GM19240 (cell line): ENCODE data around the gene PRPH.
"Not testable (repeated sequence)": the region's sequence is repeated elsewhere in the genome, so short reads cannot be mapped to it uniquely, and the experiment has no call there.

ENCODE experiments used
- DNase-seq: peaks from one replicate; pipeline ENCODE4 v3.0.0; 2011; ENCODE audit warnings: low spot score; ENCODE audit not compliant: insufficient read length

PRPH gene

DNA sequence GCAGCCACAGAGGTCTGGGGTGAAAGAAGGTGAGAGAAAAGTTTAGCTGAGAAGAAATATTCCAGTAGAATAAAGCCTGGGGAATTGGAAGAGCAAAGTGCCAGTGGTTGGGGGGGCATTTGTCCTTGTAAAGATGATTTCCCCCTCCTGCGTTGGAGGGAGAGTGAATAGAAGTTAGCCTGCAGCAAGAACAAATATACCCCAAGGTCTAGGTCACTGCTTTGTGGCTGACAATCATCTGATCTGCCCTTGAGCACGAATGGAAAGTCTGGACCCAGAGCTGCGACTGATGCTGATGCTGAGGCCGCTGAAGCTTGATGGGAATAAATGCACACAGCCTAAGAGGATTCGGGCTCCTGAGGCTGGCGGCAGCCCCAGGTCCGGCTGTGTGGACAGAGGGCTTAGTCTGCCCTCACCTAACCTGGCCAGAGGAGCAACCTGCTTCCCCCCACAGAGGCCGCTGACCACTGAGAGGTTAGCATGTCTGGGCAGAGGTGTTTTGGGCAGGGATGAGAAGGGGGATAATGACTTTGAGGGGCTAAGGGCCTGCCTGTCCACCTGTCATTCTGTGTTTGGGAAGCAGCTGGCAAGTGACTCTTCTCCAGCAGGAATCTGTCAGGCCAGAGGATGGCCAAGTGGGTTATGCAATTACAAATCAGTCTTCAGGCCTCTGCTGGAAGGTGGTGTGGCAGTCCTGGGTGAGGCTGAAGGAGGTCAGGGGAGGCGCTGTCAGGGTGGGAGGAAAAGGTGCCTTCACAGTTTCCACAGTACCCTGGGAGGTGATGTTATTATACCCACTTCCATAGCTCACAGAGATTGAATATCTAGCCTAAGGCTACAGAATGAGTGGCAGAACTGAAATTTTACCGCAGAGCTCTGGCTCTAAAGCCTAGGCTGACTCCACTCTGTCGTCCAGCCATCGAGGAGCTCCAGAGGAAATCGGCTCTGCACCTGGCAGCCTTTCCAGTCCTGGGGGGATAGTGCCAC is 18.4 kb upstream of the PRPH start:
- no peak for DNase-seq

DNA sequence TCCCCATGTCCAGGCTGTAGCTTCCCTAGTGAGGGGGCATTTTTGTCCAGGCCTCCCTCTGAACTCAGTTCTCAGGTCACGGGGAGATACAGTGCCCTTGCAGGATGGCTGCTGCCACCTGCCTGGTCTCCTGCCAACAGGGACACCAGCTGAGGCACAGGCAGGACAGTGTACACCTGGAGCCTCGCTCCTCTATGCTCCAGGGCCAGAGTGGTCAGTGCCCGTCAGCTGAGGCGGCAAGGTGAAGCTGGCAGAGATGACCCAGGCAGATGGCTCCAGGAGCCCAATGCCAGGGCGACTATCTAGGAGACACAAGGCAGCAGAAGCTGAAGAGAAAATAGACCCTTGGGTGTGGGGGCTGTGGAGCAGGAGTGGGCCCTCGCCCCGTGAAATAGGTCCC is 17.5 kb upstream of the PRPH start:
- DNase-seq: no peak

DNA sequence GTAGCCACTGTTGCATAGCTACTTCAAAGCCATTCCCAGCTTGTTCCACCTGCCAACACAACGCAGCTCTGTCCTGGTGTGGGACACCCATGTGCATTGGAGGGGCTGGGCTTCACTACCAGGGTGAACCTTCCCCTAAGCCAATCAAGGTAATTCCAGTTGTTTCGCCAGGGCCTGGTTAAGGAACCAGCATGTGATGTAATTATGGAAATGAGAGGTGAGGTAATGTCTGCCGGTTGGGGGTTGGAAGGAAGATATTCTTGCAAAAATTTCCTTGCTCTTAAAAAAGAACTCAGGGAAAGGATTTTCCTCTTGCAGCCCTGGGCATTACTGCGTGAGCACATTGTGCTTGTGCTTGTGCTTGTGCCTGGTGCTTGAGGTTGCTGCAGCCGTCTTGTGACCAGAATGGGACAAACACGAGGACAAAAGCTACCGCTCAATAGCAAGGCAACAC is 15.2 kb upstream of the PRPH start:
- DNase-seq: no peak

DNA sequence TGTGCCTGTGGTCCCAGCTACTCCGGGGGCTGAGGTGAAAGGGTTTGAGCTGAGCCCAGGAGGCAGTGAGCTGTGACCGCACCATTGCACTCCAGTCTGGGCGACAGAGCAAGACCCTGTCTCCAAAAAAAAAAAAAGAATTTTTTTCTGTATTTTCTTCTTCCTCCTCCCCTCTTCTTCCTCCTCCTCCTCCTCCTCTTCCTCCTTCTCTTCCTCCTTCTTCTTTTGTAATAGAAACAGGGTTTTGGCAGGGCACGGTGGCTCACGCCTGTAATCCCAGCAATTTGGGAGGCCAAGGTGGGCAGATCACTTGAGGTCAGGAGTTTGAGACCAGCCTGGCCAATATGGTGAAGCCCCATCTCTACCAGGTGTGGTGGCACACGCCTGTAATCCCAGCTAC is 14.4 kb upstream of the PRPH start:
- DNase-seq: not testable (repeated sequence)

DNA sequence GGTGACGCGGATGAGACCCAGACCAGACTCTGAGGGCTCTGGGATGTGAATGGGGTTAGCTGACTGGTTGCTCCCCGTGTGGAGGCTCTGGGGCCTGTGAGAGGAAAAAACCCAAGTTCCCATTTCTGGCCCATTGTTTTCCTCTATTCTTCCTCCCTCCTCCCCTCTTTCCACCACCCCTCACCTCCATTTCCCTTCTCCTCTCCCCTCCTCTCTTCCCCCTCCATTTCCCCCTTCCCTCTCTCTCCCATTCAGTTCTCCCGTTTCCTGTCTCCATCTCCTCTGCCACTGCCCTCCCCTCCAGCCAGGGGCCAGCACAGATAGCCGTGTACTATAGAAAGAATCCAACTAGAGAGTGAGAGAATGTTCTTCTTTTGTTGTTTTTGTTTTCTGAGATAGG is 12.6 kb upstream of the PRPH start:
- no peak for DNase-seq

DNA sequence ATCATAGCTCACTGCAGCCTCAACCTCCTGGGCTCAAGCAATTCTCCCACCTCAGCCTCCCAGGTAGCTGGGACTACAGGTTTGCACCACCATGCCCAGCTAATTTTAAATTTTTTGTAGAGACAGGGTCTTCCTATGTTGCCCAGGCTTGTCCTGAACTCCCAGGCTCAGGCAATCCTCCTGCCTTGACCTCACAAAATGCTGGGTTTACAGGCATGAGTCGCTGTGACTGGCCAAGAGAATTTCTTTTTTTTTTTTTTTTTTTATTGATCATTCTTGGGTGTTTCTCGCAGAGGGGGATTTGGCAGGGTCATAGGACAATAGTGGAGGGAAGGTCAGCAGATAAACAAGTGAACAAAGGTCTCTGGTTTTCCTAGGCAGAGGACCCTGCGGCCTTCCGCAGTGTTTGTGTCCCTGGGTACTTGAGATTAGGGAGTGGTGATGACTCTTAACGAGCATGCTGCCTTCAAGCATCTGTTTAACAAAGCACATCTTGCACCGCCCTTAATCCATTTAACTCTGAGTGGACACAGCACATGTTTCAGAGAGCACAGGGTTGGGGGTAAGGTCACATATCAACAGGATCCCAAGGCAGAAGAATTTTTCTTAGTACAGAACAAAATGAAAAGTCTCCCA is 12.1 kb upstream of the PRPH start:
- DNase-seq: not testable (repeated sequence)

DNA sequence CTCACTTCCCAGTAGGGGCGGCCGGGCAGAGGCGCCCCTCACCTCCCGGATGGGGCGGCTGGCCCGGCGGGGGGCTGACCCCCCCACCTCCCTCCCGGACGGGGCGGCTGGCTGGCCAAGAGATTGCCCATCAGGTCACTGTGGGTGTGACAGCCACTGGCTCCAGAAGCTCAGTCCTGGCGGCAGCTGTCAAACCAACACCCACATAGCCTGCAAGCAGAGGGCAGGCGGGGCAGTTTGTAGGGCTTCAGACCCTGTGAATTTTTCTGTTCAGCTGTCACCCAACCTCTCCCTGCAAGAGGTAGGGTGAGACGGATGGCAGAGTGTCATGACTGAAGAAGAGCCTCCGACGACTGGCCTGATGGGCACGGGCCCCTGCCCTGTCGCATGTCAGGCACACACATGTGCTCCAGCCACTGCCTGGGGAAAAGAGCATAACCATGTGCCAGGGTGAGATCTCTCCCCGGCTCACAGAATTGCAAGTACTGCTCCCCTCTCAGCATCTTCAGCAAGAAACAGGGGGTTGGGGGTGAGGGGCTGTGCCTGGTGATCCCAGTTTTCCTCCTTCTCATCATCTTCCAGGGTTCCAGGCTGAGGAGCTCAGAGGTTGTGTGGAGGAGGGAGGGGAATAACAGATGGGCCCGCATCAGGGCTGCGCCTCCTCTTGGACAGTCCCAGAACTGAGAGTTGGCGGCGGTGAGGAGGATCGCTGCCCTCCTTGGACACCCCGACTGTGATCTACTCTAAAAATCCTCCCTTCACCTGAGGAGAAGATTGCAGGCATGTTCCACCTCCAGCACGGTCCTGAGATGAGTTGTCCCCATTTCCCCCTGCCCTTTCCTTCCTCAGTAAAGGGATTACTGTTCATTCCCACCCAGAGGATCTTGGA is 11.2 kb upstream of the PRPH start:
- no peak for DNase-seq

DNA sequence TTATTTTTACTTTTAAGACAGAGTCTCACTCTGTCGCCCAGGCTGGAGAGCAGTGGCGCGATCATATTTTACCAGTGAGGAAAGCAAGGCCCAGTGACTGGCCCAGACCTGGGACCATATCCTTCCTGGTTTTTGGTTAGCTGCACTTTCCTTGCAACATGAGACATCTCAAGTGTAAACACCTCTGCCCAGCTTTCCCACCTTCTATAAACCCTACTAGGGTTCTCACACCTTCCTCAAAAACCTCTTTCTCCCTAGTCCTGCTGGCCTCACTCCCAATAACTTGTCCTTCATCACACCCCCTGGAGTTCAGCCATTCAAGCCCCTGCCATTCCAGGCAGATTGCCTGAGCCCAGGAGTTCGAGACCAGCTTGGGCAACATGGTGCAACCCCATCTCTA is 10.3 kb upstream of the PRPH start:
- no peak for DNase-seq

DNA sequence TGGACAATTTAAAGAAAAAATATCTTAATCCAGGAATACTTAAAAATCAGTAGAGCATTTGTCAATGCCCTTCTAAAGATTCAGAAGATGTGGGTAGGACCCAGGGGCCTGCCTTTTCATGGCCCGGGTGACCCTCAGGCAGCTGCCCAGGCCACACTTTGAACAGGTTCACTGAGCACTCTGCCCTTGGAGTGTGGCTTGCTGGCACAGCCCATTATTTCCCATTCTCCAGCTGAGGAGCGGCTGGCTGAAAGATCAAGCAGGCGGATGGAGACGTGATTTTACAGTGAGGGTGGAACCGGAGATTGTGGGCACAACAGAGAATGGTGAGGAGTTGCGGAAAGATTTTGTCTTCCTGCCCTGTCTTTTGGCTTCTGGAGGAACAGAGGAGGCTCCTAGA is 7.1 kb upstream of the PRPH start:
- no peak for DNase-seq

DNA sequence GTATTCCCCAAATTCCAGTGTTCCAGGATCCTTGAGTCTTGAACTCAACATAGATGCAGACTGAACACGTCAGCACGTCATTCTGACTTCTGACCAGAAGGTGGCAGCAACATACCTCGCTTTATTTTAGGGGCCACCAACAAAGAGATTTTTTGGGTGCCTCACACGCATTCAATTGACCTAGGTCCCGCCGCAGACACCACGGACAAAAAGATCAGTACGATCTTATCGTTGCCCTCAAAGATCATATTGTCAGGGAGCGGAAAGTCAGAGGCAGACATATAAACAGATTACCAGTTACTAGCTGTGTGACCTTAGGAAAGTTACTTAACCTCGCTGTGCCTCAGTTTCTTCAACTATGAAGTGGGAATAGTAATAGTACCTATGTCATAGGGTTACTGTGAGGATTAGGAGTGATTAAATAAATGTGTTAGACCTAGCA is 6.5 kb upstream of the PRPH start:
- DNase-seq: peak; percentile 70

DNA sequence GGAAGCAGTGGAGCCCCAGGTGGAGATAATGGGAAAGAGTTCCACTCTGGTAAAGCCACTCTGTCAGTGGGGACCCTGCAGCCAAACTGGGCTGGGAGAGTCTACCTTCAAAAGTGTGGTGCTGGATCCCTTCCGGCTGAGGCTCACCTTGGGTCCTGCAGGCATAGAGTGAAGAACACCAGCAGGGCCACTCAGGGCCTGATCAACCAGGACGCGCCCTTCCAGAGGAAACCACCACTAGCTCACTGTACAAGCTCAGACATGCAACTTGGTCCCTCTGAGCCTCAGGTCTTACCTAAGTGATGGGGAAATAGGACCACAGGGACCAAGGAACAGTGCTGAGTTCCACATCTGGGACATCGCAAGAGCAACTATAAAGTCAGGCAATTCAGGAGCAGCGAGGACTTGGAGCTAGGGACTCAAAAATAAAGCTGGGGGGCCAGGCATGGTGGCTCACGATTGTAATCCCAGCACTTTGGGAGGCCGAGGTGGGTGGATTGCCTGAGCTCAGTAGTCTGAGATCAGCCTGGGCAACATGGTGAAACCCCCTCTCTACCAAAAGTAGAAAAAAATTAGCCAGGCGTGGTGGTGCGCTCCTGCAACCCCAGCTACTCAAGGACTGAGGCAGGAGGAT is 5.9 kb upstream of the PRPH start:
- DNase-seq: no peak

DNA sequence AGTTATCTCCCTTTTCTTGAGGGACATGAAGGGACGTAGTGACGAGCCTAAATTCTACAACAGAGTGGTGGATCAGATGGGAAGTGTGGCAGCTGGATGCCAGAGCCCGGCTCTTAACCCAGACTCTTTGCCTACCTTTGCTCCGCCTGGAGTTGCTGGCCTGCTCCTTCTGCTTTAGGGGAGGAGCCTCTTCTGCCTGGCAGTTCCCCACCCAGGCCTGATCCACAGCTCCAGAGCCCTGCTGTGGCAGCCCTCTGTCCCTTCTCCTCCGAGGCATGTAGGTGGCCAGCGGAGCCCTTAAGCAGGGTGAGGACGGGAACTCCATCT is 2.3 kb upstream of the PRPH start:
- DNase-seq: no peak

DNA sequence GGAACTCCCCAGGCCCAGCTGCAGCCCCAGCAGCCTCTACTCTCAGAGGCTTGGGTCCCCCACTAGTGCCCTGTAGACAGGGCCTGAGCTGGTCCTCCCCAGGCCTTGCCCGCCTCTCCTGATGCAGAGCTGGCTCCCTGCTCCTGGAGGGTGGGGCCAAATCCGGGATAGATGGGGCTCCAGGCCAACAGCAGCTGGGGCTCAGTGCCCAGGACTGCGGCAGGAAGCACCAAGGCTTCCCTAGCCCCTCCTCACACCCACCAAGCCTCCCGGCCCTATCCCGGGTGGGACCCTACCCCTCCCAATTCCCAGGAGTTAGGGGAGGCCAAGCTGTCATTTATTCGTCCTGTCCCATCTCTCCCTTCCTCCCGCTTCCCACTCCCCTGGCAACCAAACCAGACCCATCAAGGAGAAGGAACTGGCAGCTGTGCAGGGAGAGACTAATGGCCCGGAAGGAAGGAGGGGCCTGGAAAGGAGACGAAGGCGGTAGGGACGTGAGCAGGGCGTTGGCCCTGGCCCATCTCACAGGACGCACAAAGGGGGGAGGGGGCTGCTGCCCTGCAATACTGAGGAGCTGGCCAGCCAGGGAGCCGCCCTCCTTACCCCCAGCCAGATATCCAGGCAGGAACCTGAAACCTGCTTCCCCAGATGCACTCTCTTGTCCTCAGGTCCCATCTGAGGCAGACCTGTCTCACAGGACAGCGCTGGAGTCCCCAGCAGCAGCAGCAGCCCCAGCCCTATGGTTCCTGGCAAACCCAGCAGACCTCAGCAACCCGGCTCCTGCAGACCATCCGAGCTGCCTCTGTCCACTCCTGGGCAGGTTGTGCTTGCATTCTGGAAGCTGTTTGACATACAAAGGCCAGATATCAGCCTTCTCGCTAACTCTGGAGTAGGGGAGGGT is 1.6 kb upstream of the PRPH start:
- DNase-seq: no peak

DNA sequence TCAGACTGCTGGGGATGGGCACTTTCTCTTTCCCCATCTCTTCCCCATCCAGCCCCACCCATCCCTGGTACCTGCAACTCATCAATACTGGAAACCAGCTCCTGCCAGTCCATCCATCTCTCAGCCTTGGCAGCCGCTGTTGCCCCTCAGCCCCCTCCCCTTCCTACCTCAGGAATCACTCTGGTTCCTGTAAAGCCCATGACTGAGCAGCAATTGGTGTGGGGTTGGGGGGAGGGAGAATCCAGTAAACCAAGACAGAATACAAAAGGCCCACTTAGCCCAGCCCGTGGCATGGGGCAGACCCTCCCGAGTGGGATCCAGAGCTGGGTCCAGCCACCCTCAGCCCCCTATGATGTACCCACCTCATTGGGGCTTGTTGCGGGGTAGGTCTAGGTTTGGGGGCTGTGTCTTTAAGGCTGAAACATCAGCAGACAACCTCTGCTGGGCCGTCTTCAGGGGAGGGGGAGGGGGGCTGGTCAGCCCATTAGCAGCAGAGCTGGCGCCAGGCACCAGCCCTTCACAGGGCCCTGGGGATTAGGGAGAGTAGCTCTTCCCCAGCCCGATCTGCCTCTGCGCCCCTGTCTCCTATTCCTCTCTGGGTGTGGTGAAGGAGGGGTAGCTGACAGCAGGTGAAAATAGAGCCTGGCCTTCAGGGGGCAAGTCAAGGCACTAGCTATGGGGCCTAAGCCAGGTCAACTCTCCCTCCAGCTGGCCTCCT is 702 bp upstream of the PRPH start:
- DNase-seq: no peak

DNA sequence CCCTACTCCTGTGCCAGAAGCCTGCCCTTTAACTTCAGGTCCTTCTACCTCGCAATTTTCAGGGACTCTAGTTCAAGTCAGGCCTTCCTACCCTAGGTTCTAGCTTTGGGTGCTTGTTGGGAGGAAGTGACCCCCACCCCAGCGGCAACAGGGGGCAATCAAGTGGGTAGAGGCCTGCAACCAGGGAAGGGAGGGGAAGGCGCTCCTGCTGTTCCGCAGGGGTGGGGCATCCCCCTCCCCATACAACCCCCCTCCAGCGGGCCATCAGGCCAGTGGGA is 204 bp upstream of the PRPH start:
- DNase-seq: no peak

DNA sequence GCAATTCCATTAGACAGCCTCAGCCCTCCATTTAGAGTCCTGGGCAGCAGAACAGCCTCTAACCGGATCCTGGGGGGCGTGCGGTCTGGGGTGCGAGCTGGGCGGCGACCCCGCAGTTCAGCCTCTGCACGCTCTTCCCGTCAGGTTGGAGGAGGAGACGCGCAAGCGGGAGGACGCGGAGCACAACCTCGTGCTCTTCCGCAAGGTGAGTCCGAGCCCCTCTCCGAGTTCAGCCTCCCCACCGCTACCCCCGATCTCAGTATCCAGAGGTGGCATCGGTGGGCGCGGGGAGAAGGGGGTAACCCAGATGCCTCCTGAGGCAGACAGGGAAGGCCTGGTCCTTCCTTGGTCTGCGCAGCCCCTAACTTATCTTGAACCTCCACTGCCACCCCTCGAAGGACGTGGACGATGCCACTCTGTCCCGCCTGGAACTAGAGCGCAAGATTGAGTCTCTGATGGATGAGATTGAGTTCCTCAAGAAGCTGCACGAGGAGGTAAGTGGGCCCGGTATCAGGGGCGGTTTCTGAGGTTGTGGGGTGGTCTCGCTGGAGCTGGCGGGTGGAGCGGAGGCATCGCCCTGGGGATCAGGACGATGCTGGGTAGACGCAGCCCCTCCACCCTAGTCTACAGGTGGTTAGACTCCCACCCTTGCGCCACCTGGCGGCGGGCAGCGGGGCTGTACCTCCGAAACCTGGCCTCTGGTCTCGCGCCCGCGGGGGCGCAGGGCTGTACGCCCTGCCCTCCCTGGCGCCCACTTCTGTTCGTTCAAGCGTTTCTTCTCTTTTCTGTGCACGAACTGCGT is 1.3 kb downstream of the PRPH start:
- DNase-seq: peak; percentile 47

DNA sequence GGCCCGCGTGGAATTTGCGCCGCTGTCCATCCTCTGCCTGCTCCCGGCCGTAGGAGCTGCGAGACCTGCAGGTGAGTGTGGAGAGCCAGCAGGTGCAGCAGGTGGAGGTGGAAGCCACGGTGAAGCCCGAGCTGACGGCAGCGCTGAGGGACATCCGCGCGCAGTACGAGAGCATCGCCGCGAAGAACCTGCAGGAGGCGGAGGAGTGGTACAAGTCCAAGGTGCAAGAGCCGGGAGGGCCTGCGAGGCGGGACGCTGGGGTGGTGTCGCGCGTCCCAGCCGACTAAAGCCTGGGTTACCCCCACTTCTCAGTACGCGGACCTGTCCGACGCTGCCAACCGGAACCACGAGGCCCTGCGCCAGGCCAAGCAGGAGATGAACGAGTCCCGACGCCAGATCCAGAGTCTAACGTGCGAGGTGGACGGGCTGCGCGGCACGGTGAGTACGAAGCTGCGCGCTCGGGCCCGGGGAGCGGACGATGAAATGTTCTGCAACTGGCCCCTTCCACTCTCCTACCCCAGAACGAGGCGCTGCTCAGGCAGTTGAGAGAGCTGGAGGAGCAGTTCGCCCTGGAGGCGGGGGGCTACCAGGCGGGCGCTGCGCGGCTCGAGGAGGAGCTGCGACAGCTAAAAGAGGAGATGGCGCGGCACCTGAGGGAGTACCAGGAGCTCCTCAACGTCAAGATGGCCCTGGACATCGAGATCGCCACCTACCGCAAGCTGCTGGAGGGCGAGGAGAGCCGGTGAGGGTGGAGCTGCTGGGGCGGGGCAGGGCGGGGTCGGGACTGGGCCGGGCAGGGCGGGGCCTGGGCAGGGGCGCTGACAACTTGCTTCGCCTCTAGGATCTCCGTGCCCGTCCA is 2.1 kb downstream of the PRPH start:
- DNase-seq: no peak

DNA sequence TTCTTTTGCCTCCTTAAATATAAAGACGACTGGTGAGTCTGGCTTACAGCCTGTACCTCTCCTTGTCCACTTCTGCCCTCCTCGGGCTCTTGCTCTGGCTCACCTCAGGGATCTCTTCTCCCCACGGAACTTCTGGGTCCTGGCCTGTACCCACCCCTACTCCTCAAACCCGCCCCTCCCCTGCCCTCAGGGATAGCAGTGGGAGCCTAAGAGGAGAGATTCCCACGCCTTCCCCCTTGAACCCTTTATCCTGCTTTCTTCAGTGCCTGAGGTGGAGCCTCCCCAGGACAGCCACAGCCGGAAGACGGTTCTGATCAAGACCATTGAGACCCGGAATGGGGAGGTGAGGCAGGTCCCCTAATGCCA is 2.7 kb downstream of the PRPH start:
- no peak for DNase-seq
